GM19468 (cell line): ENCODE results near the gene FYB1.
"Not testable (repeated sequence)": the region's sequence is repeated elsewhere in the genome, so short reads cannot be mapped to it uniquely, and the experiment has no call there.

ENCODE experiments used
- ATAC-seq: cut with Tn5 transposase; IDR thresholded peaks from one replicate; pipeline ENCODE4 v1.9.1; 2021; ENCODE audit warnings: mild to moderate bottlenecking, moderate library complexity, moderate number of reproducible peaks; ENCODE audit not compliant: unreplicated experiment; ENCODE audit errors: extremely low read depth

FYB1 gene

DNA sequence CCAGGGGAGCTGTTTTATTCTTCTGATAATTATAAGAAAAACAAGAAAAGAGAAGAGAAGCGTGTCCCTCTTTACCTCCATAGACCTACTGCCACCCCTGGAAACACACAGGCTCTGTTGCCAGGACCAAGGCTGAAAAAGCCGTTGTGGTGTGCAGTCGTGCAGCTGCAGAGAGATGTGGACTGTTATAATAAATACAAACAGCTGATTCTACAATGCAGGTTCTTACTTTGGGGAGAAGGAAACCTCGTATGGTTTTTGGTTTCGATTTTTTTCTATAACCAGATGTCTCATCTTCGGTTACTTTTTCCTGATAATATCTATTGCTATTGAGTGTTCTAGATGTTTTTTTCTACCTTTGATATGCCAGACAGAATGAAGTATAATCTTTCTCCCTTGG, 28.1 kb downstream of the FYB1 start:
- ATAC-seq = peak; percentile 45

DNA sequence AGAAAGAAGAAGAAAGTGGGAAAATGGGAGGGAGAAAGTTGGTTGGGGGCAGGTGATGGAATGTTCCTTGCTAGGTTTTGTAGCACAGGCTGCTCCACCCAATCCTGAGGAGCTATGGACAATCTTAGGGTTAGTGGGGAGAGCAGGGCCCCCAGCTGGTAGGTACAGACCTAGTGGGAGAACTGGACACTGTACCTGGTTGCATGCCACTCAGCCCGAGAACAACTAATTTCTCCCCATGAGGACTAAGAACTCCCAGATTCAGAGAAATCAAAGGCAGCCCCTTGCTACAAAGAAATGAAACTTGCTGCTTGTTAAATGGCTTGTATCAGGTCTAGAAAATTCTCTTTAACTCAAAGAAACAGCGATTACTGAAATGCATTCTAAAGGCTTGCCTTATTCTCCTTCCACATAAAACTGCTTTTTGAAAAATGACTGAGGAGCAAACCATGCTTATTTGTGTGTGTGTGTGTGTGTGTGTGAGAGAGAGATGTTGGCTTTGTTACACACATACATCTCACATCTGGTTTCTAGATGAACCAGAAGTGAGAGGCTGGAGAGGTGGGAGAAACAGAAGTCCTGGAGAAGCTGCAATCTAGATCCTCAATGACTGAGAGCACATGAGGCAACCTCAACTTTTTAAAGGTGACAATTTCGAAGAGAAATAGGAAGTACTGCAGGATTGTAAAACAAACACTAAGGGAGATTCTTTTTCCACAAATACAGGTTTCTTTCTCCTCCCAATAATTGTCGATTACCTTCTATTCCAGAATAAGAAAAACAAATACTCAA, 28.9 kb downstream of the FYB1 start:
- ATAC-seq = no peak

DNA sequence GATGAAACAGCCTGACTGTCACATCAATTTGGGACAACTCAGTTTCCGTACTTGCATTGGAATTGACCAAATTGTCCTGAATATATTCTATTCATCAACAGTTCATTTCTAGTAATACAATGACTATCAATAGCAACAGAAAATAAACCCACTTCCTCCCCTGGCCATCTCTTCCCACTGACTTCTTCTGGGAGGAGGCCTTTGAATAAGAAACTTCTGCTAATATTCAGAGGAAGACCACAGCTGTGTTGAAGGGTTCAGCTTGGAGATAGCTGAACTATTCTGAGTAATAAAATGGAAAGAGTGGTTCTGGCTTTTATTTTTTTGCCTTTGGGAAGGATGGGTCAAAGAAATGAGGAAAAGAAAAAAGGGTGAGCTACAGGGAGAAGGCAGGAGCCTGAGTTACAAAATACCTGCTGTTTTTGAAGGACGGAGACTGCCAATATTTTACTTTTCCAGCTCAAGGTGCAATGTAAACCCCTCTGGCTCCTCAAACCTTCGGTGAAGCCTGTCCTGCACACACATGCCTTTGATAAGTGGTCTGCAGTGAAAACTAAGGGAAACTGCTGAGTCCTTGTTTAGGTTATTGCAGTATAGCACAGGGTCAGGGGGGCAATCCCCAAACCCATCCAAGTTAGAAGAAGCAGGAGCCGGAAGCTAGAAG, 29.9 kb downstream of the FYB1 start:
- no peak for ATAC-seq

DNA sequence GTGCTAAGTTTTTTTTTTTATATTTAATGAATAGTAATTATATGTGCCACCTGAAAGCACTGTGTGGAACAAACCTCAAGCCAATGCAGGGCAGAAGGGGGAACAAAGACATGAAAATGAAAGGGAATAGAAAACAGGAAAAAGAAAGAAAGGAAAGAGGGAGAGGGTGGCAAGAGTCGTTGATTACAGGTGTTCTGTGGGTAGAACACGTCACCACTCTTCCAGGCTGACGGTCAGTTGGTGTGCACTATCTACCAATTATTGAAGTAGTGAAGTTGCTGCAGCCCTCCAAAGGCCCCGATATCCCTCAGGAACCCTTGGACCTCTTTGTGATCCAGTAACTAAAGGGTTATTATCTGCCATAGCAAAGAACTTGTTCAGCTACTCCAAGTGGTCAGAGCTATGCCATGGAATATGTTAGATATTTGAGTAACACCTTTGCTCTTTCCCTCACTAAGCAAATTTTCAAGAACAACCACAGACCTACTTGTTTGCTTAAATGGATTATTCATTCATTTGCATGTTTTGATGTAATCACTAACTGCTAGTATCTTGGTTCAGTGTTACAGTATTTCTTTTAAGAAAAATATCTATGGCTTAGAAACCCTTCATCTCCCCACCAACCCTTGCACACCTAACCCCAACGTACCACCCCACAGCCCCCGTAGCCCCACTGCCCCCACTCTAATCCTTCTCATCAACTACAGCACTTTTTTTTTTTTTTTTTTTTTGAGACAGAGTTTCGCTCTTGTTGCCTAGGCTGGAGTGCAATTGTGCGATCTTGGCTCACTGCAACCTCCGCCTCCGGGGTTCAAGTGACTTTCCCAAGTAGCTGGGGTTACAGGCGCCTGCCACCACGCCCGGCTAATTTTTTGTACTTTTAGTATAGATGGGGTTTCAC, 31.3 kb downstream of the FYB1 start:
- no peak for ATAC-seq

DNA sequence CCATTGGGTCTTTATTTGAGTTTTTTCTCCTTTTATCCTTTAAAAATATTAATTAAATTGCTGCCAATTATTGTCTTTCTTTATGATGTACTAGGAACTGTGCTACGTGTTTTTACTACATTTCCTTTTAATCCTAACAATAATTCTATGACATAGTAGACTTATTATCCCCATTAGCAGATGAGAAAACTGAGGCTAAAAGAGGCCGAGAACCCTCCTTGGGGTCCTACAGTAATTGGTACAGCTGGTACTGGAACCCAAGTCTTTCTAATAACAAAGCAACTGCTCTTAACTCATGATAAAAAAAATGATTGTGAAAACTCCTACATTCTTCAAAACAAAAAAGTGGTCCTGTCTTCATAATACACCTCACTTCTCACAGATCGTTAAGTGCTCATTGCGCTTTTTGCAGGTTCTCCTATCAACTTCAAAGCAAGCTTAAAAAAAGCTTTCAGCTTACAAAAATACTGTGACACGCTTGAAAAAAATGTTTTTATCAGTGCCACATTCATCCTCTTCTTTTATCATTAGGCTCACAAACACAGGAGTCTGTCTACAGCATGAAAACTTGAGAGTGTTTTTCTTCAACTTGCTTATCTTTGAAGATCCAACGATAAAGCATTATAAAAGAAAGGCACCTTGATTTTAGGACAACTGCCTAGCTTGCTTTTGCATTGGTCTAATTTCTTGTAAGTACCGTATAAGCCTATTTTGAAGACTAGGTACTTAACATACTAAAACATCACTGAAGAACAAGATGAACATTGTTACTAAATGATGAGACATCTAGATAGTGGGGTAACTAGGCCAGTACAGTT, 32.4 kb downstream of the FYB1 start:
- no peak for ATAC-seq

DNA sequence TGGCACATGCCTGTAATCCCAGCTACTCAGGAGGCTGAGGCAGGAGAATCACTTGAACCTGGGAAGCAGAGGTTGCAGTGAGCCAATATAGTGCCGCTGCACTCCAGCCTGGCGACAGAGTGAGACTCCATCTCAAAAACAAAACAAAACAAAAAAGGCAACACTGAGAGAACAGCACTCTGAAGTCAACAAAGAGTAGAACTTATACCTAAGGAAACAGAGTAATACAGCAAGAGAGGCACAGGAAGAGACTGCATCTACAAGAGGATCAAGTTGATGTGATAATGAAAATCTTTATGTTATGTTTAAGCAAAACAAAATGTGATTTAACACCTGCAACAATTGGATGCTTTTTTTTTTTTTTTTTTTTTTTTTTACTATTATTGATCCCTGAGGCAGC, 33.1 kb downstream of the FYB1 start:
- ATAC-seq = no peak

DNA sequence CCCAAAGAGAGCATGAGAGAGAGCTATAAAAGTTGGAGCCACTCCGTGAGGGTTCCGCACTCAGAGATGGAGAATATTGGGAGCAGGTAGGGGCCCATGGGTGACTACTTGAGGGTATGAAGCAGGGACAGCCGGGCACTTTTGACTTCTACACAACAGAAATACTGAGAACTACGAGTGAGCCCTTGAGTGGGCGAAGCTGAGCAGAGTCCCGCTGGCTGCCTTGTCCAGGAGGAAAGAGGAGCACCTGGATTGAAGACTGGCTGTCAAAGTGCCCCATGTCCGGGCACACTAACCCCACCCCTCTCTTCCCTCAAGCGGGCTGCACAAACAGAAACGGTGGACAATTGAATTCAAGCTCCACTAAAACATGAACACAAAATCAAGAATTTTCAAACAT, 33.6 kb downstream of the FYB1 start:
- no peak for ATAC-seq

DNA sequence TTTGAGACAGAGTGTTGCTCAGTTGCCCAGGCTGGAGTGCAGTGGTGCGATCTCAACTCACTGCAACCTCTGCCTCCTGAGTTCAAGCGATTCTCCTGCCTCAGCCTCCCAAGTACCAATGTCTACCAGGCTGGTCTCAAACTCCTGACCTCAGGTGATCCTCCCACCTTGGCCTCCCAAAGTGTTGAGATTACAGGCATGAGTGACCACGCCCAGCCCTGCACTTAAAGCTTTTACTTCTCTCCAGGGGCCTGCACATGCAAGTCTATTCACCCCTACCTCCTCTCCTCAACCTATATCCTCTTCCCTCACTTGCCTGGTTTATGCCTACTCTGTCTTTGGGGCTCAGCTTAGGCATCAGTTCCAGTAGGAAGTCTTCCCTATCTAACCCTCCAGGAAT, 39.8 kb downstream of the FYB1 start:
- not testable (repeated sequence) for ATAC-seq

DNA sequence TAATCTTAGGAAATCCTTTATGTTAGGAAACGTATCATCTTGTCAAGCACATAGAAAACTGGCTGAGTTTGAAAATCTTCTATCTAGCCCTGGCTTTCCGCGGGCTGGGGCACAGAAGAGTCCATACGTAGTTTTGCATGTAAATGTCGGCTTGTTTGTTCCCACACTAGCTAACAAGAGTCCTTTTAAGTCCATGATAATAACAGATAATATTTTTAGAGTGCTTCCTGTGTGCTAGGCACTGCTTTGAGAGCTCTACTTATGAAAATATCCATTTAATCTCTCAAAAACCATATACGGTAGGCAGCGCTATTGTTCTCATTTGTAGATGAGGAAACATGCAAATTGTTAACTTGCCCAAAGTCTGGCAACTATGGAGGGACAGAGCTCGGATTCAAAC, 40.5 kb downstream of the FYB1 start:
- no peak for ATAC-seq

DNA sequence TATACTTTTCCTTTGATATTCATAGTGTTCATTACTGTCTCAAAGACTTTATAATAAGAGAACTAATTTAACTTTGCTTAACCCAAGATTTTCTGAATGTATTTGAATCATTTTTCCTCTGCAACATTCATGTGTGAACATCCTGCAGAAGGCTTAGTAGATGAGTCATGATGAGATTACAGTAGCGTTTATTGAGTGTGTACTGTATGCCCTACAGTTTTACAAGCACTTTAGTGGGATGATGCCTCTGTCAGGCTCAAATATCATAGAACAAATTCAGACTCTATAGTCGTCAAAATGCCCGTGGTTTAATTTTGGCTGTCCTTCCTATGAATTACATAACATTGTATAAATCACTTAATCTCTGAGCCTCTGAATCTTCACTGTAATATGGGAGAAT, 41.2 kb downstream of the FYB1 start:
- no peak for ATAC-seq

DNA sequence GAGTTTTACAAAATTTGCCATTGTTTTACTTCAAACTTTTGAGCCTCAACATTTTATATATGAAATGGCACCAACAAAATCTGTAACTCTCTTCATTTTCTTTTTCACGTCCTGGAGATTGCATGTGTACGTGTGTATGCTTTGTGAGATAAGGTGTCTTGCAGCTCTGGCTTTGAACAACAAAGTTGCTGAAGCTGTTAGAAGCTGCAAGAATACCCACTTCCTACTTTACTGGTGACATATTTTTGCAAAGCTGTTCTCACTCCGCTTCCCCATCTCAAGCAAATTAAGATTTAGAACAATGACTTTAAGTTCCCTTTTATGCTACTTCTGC, 41.8 kb downstream of the FYB1 start:
- peak; percentile 36 for ATAC-seq

DNA sequence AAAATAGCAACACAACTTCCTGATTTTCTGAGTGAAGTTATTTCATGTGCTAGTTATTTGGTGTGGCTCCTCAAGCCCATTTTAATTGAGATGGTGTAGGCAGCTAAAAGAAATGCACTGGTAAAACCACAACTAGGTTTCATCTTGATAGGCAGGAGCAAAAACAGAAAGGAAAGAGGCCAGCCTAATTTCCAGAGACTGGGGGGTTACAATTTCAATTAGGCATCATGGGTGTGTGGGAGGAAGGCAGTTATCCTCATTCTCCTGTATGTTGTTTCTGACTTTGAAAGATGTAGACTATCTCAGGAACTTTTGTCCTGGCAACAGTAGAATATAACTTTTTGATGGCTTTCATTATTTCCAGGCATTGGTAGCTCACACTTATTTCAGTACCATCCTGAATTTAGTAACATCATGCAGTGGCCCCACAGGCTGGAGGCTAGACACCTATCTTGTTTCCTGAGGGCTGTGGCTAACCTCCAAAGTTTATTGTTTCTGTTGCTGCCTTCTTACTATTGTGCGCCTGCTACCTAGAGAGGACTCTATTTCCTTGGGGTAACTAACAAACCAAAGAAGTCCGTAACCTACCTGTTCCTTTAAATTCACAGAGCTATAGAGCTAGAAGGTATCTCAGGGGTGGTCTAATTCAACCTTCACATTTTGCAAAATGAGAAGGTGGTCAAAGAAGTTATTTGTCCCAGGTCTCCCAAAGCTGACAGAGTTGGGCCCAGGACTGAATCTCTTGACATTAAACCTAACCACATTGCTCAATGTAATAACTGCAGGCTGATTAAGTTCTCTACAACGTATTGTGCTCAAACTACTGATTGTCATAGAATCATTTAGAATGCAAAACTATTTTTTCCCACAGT, 42.4 kb downstream of the FYB1 start:
- ATAC-seq = no peak

DNA sequence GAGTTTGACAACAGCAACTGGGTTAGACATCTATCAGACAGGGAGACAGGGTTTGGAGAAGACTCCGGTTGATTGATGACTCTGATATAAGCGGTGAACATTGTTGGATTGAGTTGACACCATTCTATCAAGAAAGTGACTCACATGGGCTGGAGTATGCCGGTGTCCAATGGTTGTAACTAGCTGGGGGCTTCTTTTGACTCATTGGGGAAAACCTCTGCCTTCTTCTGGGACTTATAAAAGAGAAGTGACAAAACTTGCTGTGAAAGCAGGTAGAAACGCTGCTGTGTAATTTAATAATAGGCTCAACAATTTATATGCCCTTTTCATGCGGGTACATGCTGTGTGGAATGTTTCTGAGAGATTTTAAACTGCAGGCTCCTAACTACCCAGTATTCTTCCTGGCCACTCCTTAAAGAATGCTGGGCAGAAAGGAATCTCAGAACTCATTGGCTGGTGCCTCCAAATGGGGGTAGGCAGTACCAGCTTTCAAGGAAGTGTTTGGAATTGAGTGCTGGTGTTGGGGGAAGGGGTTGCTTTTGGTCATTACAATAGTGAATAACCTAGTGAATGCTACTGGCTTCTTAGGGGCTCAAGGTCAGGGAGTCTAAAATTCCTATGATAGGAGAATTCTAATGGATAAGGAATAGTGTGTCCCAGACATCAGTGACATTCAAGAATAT, 43.9 kb downstream of the FYB1 start:
- no peak for ATAC-seq

DNA sequence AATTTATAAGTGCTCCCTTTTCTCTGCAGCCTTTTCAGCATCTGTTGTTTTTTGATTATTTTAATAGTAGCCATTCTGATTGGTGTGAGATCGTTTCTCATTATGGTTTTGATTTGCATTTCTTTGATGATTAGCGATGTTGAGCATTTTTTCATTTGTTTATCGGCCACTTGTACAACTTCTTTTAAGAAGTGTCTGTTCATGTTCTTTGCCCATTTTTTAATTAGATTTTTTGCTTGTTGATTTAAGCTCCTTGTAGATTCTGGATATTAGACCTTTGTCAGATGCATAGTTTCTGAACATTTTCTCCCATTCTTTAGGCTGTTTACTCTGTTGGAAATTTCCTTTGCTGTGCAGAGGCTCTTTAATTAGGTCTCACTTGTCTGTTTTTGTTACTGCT, 46.3 kb downstream of the FYB1 start:
- ATAC-seq = no peak

DNA sequence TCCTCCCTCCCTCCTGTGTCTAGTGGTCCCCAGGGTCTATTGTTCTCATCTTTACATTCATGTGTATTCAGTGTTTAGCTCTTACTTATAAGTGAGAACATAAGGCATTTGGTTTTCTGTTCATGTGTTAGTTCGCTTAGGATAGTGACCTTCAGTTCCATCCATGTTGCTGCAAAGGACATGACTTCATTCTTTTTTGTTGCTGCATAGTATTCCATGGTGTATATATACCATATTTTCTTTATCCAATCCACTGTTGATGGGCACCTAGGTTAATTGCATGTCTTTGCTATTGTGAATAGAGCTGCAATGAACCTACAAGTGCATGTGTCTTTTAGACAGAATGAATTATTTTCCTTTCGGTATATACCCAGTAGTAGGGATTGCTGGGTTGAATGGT, 46.8 kb downstream of the FYB1 start:
- ATAC-seq = no peak

DNA sequence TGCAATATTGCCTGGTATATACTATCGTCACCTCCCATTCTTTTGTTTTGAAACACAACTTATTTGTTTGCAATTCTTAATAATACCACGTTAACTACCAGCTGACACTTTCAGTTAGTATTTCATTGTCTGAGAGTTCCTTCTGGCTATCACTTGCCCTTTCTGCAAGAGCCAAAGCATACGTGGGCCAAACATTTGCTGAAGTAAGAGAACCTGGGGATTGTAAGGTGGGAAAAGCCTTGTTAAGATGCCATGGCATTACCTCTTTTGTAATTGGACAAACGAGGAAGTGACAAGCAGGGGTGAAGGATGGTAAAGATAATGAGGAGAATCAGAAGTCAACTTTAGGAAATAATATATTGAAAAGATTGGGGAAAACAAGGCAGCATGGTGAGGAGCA, 47.7 kb downstream of the FYB1 start:
- ATAC-seq = no peak

DNA sequence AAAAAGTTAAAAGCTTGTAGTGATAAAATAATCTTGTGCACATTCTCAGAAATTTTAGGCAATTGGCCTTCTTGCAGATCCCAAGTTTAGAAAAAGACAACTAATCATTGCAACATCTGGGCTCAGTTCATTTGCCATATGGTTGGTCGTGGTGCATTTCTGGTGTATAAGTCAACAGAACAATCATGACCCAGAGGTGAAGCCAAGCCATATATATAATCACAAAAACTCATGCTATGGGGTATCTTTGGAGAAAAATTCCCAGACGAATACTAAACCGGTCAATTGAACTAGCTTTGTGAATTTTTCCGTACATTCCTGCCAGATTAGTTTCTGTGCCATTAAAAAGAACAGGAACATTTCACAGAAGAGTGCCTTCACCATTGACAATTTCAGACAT, 50.3 kb downstream of the FYB1 start:
- no peak for ATAC-seq

DNA sequence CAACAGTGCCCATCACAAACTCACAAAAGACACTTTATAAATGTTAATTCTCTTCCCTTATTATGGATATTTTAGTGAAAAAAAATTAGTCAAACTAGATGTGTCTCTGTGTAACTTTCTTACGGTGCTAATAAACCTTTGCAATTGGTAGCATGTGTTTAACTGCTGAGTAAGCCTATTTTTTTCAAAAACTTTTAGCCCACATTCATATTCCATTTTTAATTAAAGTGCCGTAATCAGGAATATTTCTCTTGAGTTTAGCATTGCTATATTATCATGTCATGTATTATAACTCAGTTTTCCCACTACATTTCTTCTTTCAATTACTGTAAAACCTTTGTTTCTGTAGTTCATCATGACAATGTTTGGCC, 51.4 kb downstream of the FYB1 start:
- no peak for ATAC-seq
